ENCODE measurements around the gene UTP14C.

DNA sequence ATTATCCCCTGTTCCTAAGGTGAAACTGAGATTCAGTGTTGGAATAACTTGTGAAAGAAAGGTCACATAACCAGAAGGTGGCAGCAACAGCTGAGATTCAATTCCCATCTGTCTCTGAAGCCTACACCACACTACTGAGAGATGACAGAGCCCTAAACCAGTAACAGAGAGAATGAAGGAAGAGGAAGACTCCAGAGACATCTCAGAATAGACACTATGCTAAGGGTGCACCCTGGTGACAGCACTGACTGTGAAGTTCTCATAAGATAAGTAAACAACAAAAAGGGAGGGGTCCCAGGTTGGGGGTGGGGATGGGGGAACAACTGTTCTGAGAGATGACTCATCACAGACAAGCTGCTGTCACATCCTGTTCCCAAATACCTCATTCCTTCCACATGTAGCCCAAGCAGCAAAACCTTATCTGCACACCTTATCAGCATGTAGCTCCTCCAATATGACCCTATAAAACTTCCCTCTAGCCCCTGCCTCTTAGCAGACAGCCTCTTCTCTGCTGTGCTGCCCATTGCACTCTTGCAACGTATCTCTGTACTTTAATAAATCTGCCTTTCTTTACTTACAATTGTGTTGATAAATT is 46.5 kb downstream of the UTP14C start:
- TF ChIP-seq, protein P1, sequence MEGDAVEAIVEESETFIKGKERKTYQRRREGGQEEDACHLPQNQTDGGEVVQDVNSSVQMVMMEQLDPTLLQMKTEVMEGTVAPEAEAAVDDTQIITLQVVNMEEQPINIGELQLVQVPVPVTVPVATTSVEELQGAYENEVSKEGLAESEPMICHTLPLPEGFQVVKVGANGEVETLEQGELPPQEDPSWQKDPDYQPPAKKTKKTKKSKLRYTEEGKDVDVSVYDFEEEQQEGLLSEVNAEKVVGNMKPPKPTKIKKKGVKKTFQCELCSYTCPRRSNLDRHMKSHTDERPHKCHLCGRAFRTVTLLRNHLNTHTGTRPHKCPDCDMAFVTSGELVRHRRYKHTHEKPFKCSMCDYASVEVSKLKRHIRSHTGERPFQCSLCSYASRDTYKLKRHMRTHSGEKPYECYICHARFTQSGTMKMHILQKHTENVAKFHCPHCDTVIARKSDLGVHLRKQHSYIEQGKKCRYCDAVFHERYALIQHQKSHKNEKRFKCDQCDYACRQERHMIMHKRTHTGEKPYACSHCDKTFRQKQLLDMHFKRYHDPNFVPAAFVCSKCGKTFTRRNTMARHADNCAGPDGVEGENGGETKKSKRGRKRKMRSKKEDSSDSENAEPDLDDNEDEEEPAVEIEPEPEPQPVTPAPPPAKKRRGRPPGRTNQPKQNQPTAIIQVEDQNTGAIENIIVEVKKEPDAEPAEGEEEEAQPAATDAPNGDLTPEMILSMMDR (CRISPR knock-in tag; IDR thresholded peaks at IDR 0.05): peak; percentile 70
- no peak for TF ChIP-seq EP300 (IDR thresholded peaks at IDR 0.05; ENCODE audit: low read depth in 2 of 2, low read length in 2 of 2)
- TF ChIP-seq EP300 (CRISPR knock-in tag; IDR thresholded peaks at IDR 0.05; ENCODE audit: borderline replicate concordance): no peak
- TF ChIP-seq ZNF383 (CRISPR knock-in tag; IDR thresholded peaks at IDR 0.05; ENCODE audit: borderline replicate concordance): no peak
- TF ChIP-seq, protein P2, sequence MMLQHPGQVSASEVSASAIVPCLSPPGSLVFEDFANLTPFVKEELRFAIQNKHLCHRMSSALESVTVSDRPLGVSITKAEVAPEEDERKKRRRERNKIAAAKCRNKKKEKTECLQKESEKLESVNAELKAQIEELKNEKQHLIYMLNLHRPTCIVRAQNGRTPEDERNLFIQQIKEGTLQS (CRISPR knock-in tag; IDR thresholded peaks at IDR 0.05): peak; percentile 10; the same call in 1 of the 2 replicates
- 0 out of 2 replicates have a peak, but pooled peaks have one; percentile 8 for TF ChIP-seq RAD21 (CRISPR knock-in tag; IDR thresholded peaks at IDR 0.05)
- no peak for TF ChIP-seq NFIC (IDR thresholded peaks at IDR 0.05; ENCODE audit: low read length)
- TF ChIP-seq HNRNPLL (IDR thresholded peaks at IDR 0.05; ENCODE audit: low read depth, low read length, poor library complexity, severe bottlenecking): no peak
- TF ChIP-seq, protein P3, sequence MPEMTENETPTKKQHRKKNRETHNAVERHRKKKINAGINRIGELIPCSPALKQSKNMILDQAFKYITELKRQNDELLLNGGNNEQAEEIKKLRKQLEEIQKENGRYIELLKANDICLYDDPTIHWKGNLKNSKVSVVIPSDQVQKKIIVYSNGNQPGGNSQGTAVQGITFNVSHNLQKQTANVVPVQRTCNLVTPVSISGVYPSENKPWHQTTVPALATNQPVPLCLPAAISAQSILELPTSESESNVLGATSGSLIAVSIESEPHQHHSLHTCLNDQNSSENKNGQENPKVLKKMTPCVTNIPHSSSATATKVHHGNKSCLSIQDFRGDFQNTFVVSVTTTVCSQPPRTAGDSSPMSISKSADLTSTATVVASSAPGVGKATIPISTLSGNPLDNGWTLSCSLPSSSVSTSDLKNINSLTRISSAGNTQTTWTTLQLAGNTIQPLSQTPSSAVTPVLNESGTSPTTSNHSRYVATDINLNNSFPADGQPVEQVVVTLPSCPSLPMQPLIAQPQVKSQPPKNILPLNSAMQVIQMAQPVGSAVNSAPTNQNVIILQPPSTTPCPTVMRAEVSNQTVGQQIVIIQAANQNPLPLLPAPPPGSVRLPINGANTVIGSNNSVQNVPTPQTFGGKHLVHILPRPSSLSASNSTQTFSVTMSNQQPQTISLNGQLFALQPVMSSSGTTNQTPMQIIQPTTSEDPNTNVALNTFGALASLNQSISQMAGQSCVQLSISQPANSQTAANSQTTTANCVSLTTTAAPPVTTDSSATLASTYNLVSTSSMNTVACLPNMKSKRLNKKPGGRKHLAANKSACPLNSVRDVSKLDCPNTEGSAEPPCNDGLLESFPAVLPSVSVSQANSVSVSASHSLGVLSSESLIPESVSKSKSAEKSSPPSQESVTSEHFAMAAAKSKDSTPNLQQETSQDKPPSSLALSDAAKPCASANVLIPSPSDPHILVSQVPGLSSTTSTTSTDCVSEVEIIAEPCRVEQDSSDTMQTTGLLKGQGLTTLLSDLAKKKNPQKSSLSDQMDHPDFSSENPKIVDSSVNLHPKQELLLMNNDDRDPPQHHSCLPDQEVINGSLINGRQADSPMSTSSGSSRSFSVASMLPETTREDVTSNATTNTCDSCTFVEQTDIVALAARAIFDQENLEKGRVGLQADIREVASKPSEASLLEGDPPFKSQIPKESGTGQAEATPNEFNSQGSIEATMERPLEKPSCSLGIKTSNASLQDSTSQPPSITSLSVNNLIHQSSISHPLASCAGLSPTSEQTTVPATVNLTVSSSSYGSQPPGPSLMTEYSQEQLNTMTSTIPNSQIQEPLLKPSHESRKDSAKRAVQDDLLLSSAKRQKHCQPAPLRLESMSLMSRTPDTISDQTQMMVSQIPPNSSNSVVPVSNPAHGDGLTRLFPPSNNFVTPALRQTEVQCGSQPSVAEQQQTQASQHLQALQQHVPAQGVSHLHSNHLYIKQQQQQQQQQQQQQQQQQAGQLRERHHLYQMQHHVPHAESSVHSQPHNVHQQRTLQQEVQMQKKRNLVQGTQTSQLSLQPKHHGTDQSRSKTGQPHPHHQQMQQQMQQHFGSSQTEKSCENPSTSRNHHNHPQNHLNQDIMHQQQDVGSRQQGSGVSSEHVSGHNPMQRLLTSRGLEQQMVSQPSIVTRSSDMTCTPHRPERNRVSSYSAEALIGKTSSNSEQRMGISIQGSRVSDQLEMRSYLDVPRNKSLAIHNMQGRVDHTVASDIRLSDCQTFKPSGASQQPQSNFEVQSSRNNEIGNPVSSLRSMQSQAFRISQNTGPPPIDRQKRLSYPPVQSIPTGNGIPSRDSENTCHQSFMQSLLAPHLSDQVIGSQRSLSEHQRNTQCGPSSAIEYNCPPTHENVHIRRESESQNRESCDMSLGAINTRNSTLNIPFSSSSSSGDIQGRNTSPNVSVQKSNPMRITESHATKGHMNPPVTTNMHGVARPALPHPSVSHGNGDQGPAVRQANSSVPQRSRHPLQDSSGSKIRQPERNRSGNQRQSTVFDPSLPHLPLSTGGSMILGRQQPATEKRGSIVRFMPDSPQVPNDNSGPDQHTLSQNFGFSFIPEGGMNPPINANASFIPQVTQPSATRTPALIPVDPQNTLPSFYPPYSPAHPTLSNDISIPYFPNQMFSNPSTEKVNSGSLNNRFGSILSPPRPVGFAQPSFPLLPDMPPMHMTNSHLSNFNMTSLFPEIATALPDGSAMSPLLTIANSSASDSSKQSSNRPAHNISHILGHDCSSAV (CRISPR knock-in tag; IDR thresholded peaks at IDR 0.05; ENCODE audit: borderline replicate concordance): no peak
- no peak for TF ChIP-seq CHD4 (IDR thresholded peaks at IDR 0.05; ENCODE audit: borderline replicate concordance, low read length)
